Measurements from ENCODE around the gene CHST15.
"Not testable (repeated sequence)": the region's sequence is repeated elsewhere in the genome, so short reads cannot be mapped to it uniquely, and the experiment has no call there.

Gene CHST15

DNA sequence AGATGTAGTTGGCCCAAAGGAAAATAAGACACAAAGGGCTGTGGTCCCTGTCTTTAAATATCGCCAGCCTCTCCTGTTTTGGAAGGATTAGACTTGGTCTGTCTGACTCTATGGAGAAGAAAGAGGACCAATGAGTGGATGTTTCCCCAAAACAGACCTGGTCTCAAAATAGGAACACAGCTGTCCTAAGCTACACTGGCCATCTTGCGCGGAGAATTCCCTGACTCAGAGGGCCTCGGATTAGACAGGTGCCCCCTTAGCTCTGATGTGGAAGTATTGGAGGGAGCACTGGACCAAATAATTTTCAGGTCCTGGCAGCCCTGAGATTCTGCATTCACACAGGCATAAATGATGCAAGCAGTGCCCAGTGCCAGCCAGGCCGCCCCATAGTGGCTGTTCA lies 56.1 kb downstream of the CHST15 start:
- TF ChIP-seq, protein P1, sequence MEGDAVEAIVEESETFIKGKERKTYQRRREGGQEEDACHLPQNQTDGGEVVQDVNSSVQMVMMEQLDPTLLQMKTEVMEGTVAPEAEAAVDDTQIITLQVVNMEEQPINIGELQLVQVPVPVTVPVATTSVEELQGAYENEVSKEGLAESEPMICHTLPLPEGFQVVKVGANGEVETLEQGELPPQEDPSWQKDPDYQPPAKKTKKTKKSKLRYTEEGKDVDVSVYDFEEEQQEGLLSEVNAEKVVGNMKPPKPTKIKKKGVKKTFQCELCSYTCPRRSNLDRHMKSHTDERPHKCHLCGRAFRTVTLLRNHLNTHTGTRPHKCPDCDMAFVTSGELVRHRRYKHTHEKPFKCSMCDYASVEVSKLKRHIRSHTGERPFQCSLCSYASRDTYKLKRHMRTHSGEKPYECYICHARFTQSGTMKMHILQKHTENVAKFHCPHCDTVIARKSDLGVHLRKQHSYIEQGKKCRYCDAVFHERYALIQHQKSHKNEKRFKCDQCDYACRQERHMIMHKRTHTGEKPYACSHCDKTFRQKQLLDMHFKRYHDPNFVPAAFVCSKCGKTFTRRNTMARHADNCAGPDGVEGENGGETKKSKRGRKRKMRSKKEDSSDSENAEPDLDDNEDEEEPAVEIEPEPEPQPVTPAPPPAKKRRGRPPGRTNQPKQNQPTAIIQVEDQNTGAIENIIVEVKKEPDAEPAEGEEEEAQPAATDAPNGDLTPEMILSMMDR (IDR thresholded peaks at IDR 0.05; ENCODE audit: low read depth, low read length): no peak
- in situ Hi-C loops (cut with HindIII; ENCODE audit: low sequenced_read_pairs): no loop called here
- no peak overlapping the region for H3K4me3 ChIP-seq (ENCODE audit: low read depth, low read length)
- no peak for DNase-seq (ENCODE audit: low read depth, low spot score)

DNA sequence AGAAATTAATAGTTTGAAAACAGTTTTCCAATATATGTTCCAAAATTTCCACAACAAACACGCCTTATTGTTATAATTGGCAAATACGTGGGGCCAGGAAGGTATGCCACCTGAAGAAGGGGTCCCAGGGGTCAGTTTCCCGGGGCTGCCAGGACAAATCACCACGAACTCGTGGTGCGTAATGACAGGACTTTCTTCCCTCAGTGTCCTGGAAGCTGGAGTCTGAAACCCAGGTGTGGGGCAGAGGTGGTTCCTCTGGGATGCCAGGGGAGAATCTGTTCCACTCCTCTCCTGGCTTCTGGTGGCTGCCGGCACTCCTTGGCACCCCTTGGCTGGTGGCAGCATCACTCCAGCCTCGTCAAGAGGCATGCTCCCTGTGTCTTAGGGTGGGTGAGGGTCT lies 56.7 kb downstream of the CHST15 start:
- in situ Hi-C loops (cut with HindIII; ENCODE audit: low sequenced_read_pairs): no loop called here
- no peak overlapping the region for H3K4me3 ChIP-seq (ENCODE audit: low read depth, low read length)
- DNase-seq (ENCODE audit: low read depth, low spot score): no peak
- TF ChIP-seq, protein P1 (IDR thresholded peaks at IDR 0.05; ENCODE audit: low read depth, low read length): no peak

DNA sequence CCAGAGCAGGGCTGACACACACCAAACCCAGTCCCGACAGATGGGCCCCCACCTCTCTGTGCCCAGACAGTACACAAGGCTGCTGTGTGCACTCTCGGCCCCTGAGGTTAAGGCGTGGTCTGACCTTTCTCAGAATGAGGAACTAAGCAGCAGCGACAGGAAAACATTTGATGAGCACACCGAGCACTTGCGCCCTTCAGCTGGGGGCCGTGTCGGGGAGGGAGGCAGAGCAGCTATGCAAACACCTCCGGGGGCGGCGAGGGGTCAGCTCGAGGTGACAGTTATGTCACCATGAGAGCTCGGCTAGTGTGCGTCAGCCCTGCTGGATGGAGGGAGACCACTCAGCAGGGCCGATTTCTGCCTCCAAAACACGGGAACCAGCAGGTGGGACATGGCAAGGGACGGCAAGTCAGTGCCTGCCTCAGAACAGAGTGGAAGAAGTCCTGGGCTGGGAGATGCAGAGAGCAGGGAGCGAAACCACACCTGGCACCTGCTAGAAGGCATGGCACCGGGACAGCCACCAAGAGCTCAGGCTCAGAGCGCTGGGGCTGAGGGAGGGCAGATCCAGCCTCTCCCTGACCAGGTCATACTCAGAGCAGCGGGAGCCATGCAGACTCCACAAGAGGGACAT lies 57.4 kb downstream of the CHST15 start:
- TF ChIP-seq, protein P1 (IDR thresholded peaks at IDR 0.05; ENCODE audit: low read depth, low read length): no peak
- DNase-seq (ENCODE audit: low read depth, low spot score): peak; percentile 22
- no peak overlapping the region for H3K4me3 ChIP-seq (ENCODE audit: low read depth, low read length)
- in situ Hi-C loops (cut with HindIII; ENCODE audit: low sequenced_read_pairs): no loop called here

DNA sequence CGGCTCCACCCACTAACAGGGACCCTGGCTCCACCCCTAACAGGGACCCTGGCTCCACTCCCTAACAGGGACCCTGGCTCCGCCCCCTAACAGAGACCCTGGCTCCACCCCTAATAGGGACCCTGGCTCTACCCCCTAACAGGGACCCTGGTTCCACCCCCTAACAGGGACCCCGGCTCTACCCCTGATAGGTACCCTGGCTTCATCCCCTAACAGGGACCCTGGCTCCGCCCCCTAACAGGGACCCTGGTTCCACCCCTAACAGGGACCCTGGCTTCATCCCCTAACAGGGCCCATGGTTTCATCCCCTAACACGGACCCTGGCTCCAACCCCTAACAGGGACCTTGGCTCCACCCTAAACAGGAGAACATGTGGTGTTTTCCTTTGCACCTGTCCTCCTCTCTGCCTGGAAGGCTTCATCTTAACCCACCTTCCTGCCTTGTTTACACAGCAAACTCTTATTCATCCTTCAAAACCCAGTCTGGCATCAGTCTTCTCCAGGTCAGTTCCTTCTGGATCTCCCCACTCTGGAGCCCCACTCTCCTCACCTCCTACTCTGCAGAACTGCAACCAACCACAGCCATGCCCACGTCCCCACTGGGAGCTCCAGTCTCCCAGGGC lies 58.0 kb downstream of the CHST15 start:
- in situ Hi-C loops (cut with HindIII; ENCODE audit: low sequenced_read_pairs): no loop called here
- TF ChIP-seq, protein P1 (IDR thresholded peaks at IDR 0.05; ENCODE audit: low read depth, low read length): no peak
- no peak for DNase-seq (ENCODE audit: low read depth, low spot score)
- no peak overlapping the region for H3K4me3 ChIP-seq (ENCODE audit: low read depth, low read length)

DNA sequence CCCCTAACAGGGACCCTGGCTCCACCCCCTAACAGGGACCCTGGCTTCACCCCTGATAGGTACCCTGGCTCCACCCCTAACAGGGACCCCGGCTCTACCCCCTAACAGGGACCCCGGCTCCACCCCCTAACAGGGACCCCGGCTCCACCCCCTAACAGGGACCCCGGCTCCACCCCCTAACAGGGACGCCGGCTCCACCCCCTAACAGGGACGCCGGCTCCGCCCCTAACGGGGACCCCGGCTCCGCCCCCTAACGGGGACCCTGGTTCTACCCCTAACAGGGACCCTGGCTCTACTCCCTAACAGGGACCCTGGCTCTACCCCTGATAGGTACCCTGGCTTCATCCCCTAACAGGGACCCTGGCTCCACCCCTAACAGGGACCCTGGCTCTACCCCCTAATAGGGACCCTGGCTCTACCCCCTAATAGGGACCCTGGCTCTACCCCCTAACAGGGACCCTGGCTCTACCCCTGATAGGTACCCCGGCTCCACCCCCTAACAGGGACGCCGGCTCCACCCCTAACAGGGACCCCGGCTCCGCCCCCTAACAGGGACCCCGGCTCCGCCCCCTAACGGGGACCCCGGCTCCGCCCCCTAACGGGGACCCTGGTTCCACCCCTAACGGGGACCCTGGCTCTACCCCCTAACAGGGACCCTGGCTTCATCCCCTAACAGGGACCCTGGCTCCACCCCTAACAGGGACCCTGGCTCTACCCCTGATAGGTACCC lies 58.7 kb downstream of the CHST15 start:
- DNase-seq (ENCODE audit: low read depth, low spot score); H3K4me3 ChIP-seq (ENCODE audit: low read depth, low read length); in situ Hi-C loops (cut with HindIII; ENCODE audit: low sequenced_read_pairs): not testable (repeated sequence)

DNA sequence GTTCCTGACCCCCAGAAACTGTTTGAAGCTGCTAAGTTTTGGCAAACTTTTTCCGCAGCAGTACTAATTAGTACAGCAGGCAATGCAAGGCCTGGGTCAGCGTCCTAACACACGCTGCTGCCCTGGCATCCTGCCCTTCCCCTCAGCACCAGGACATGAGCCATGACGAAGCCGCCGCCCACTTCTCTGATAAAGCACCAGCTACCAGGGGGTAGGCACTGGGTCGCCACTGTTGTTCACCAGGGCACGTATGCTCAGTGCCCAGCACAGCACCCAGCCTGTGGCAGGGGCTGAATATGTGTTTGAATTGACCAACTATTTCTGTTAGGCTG lies 59.5 kb downstream of the CHST15 start:
- TF ChIP-seq, protein P1 (IDR thresholded peaks at IDR 0.05; ENCODE audit: low read depth, low read length): no peak
- DNase-seq (ENCODE audit: low read depth, low spot score): peak; percentile 39
- in situ Hi-C loops (cut with HindIII; ENCODE audit: low sequenced_read_pairs): no loop called here
- no peak overlapping the region for H3K4me3 ChIP-seq (ENCODE audit: low read depth, low read length)

Measured in astrocyte of the spinal cord (primary cell).